Peyer's patch (tissue), 4 donors: ENCODE data around the gene NDUFAB1.
"Not testable (repeated sequence)": the region's sequence is repeated elsewhere in the genome, so short reads cannot be mapped to it uniquely, and the experiment has no call there.

Source experiments
- POLR2A ChIP-seq, 2 donors: fragments of 450-650 bp; IDR thresholded peaks; one replicate each; pipeline ENCODE4 v1.5.1; 2017; ENCODE audit warnings: antibody characterized with exemption in 2 of 2, mild to moderate bottlenecking in 2 of 2, moderate library complexity in 2 of 2
- TF ChIP-seq, protein P1 (sequence below), 6 experiments: fragments of 450-650 bp in 4 of 6; fragments of 200-600 bp in 2 of 6; sonication (generic) in 1 of 6; IDR thresholded peaks; one replicate each; pipeline ENCODE4 v1.5.1; 2017 to 2019; ENCODE audit warnings: antibody characterized with exemption in 6 of 6, mild to moderate bottlenecking in 3 of 6, moderate library complexity in 1 of 6

DNA sequence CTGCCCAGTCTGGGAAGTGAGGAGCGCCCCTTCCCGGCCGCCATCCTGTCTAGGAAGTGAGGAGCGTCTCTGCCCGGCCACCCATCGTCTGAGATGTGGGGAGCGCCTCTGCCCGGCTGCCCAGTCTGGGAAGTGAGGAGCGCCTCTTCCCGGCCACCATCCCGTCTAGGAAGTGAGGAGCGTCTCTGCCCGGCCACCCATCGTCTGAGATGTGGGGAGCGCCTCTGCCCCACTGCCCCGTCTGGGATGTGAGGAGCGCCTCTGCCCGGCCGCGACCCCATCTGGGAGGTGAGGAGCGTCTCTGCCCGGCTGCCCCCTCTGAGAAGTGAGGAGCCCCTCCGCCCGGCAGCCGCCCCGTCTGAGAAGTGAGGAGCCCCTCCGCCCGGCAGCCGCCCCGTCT, 12.8 kb downstream of the NDUFAB1 start:
- TF ChIP-seq POLR2A (IDR thresholded peaks at IDR 0.05) = not testable (repeated sequence)
- TF ChIP-seq, protein P1, sequence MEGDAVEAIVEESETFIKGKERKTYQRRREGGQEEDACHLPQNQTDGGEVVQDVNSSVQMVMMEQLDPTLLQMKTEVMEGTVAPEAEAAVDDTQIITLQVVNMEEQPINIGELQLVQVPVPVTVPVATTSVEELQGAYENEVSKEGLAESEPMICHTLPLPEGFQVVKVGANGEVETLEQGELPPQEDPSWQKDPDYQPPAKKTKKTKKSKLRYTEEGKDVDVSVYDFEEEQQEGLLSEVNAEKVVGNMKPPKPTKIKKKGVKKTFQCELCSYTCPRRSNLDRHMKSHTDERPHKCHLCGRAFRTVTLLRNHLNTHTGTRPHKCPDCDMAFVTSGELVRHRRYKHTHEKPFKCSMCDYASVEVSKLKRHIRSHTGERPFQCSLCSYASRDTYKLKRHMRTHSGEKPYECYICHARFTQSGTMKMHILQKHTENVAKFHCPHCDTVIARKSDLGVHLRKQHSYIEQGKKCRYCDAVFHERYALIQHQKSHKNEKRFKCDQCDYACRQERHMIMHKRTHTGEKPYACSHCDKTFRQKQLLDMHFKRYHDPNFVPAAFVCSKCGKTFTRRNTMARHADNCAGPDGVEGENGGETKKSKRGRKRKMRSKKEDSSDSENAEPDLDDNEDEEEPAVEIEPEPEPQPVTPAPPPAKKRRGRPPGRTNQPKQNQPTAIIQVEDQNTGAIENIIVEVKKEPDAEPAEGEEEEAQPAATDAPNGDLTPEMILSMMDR (IDR thresholded peaks at IDR 0.05) = not testable (repeated sequence)
